ENCODE measurements around the gene NUDT5. TPM values are rescaled to one million over a fixed set of nuclear protein-coding genes. Genes with fewer than 3 reads are reported as not detected.

The NUDT5 gene
- total RNA-seq, 1 donor: 51.0 TPM

GRCh38 chr10:12165036-12165435 is 30.7 kb downstream of the NUDT5 start:
- Histone ChIP-seq H4K20me1 (ENCODE audit: insufficient read depth, low read length) (no peaks in the 10 kb centered on the region), H3K4me2 (ENCODE audit: insufficient read depth, low read length) (no peak overlapping the region), H3K27ac (ENCODE audit: low read depth, low read length) (no peak overlapping the region), H3K79me2 (ENCODE audit: insufficient read depth, low read length) (no peaks in the 10 kb centered on the region), H2AFZ (ENCODE audit: low read length) (no peak overlapping the region), H3K9me3 (ENCODE audit: low read depth, low read length) (no peaks in the 10 kb centered on the region), H3K27me3 (ENCODE audit: insufficient read depth, low read length) (no peaks in the 10 kb centered on the region), H3K4me3 (ENCODE audit: insufficient read depth, low read length) (no peak overlapping the region), H3K4me1 (ENCODE audit: insufficient read depth, low read length) (no peaks in the 10 kb centered on the region), H3K36me3 (ENCODE audit: insufficient read depth, low read length) (peaks cover 75% of the 10 kb centered on the region)
- TF ChIP-seq CTCF (IDR thresholded peaks at IDR 0.05; ENCODE audit: extremely low read depth, low read depth, low read length): no peak
- DNase-seq (ENCODE audit: insufficient read length, low spot score, missing footprints): no peak

GRCh38 chr10:12164085-12164484 is 31.6 kb downstream of the NUDT5 start:
- H3K79me2 ChIP-seq (ENCODE audit: insufficient read depth, low read length): no peaks in the 10 kb centered on the region
- H3K36me3 ChIP-seq (ENCODE audit: insufficient read depth, low read length): peaks cover 75% of the 10 kb centered on the region
- TF ChIP-seq CTCF (IDR thresholded peaks at IDR 0.05; ENCODE audit: extremely low read depth, low read depth, low read length): no peak
- H4K20me1 ChIP-seq (ENCODE audit: insufficient read depth, low read length): no peaks in the 10 kb centered on the region
- H3K4me2 ChIP-seq (ENCODE audit: insufficient read depth, low read length): no peak overlapping the region
- H3K9me3 ChIP-seq (ENCODE audit: low read depth, low read length): no peaks in the 10 kb centered on the region
- H2AFZ ChIP-seq (ENCODE audit: low read length): no peak overlapping the region
- no peak for DNase-seq (ENCODE audit: insufficient read length, low spot score, missing footprints)
- no peak overlapping the region for H3K27ac ChIP-seq (ENCODE audit: low read depth, low read length)
- H3K27me3 ChIP-seq (ENCODE audit: insufficient read depth, low read length): no peaks in the 10 kb centered on the region
- no peak overlapping the region for H3K4me3 ChIP-seq (ENCODE audit: insufficient read depth, low read length)
- H3K4me1 ChIP-seq (ENCODE audit: insufficient read depth, low read length): no peaks in the 10 kb centered on the region

- no peaks in the 10 kb centered on the region for H3K79me2 ChIP-seq (ENCODE audit: insufficient read depth, low read length)
- H2AFZ ChIP-seq (ENCODE audit: low read length): no peak overlapping the region
- no peak for DNase-seq (ENCODE audit: insufficient read length, low spot score, missing footprints)
- H3K27ac ChIP-seq (ENCODE audit: low read depth, low read length): no peak overlapping the region
- H4K20me1 ChIP-seq (ENCODE audit: insufficient read depth, low read length): no peaks in the 10 kb centered on the region
- no peak overlapping the region for H3K4me2 ChIP-seq (ENCODE audit: insufficient read depth, low read length)
- TF ChIP-seq CTCF (IDR thresholded peaks at IDR 0.05; ENCODE audit: extremely low read depth, low read depth, low read length): no peak
- H3K36me3 ChIP-seq (ENCODE audit: insufficient read depth, low read length): peaks cover 80% of the 10 kb centered on the region
- no peaks in the 10 kb centered on the region for H3K4me1 ChIP-seq (ENCODE audit: insufficient read depth, low read length)
- no peaks in the 10 kb centered on the region for H3K27me3 ChIP-seq (ENCODE audit: insufficient read depth, low read length)
- H3K9me3 ChIP-seq (ENCODE audit: low read depth, low read length): no peaks in the 10 kb centered on the region
- H3K4me3 ChIP-seq (ENCODE audit: insufficient read depth, low read length): no peak overlapping the region
Measured at GRCh38 chr10:12162927-12163326, 32.8 kb downstream of the NUDT5 start.

GRCh38 chr10:12160664-12161063 is 35.0 kb downstream of the NUDT5 start:
- Histone ChIP-seq H3K9me3 (ENCODE audit: low read depth, low read length) (no peaks in the 10 kb centered on the region), H3K36me3 (ENCODE audit: insufficient read depth, low read length) (peaks cover 63% of the 10 kb centered on the region), H3K79me2 (ENCODE audit: insufficient read depth, low read length) (no peaks in the 10 kb centered on the region), H3K27ac (ENCODE audit: low read depth, low read length) (no peak overlapping the region), H3K4me1 (ENCODE audit: insufficient read depth, low read length) (no peaks in the 10 kb centered on the region), H2AFZ (ENCODE audit: low read length) (no peak overlapping the region), H3K4me3 (ENCODE audit: insufficient read depth, low read length) (no peak overlapping the region), H4K20me1 (ENCODE audit: insufficient read depth, low read length) (no peaks in the 10 kb centered on the region), H3K27me3 (ENCODE audit: insufficient read depth, low read length) (no peaks in the 10 kb centered on the region), H3K4me2 (ENCODE audit: insufficient read depth, low read length) (no peak overlapping the region)
- no peak for TF ChIP-seq CTCF (IDR thresholded peaks at IDR 0.05; ENCODE audit: extremely low read depth, low read depth, low read length)
- DNase-seq (ENCODE audit: insufficient read length, low spot score, missing footprints): no peak

Measured in osteoblast (primary cell).